Tibial nerve (tissue), 4 donors: ENCODE results near the gene MPP7. TPM values are rescaled to one million over a fixed set of nuclear protein-coding genes. Genes with fewer than 3 reads are reported as not detected.

Experiments
- DNase-seq, 2 donors: peaks; one replicate each; pipeline ENCODE4 v3.0.0-alpha.2; 2019; ENCODE audit warnings: low spot score in 2 of 2
- H3K27ac ChIP-seq, 4 donors: fragments of 200-600 bp; sonication (generic) in 3 of 4; one replicate each; pipeline ENCODE4 v1.5.1; 2017 to 2019; ENCODE audit warnings: mild to moderate bottlenecking in 1 of 4
- H3K27me3 ChIP-seq, 2 donors: fragments of 200-600 bp; sonication (generic) in 1 of 2; one replicate each; pipeline versions ENCODE4 v1.5.1 to v1.6.0; 2017 to 2019
- H3K36me3 ChIP-seq, 3 donors: fragments of 200-600 bp; sonication (generic); one replicate each; pipeline ENCODE4 v1.5.1; 2018 to 2019
- H3K4me1 ChIP-seq, 4 donors: fragments of 200-600 bp; sonication (generic) in 3 of 4; one replicate each; pipeline ENCODE4 v1.5.1; 2017 to 2019
- H3K4me3 ChIP-seq, 4 donors: fragments of 200-600 bp; sonication (generic) in 3 of 4; one replicate each; pipeline ENCODE4 v1.5.1; 2017 to 2019; ENCODE audit warnings: mild to moderate bottlenecking in 1 of 4, moderate library complexity in 1 of 4
- H3K9me3 ChIP-seq, 4 donors: fragments of 200-600 bp; sonication (generic) in 3 of 4; one replicate each; pipeline ENCODE4 v1.5.1; 2017 to 2019
- EP300 ChIP-seq, 2 donors: sonication (generic); formaldehyde crosslinking; IDR thresholded peaks; one replicate each; pipeline ENCODE4 v1.6.1; 2017; ENCODE audit warnings: antibody characterized with exemption in 2 of 2, mild to moderate bottlenecking in 1 of 2
- POLR2A ChIP-seq, 2 donors: fragments of 450-650 bp; IDR thresholded peaks; one replicate each; pipeline ENCODE4 v1.6.1; 2017; ENCODE audit warnings: antibody characterized with exemption in 2 of 2, mild to moderate bottlenecking in 2 of 2, moderate library complexity in 2 of 2
- WGBS, 2 donors: methylation state at CpG; one replicate each; pipeline ENCODE4 v1.1.5; 2018; 5-methylcytosine and 5-hydroxymethylcytosine counted together
- small RNA-seq: library from RNA; depleted of rRNA; stranded (forward); fragments of <200 nt; gene quantifications from one replicate; pipeline ENCODE3, GENCODE V24; 2016
- total RNA-seq, 4 donors: library from RNA; depleted of rRNA; stranded (reverse); fragments of >200 nt; gene quantifications; one replicate each; pipeline ENCODE4 v1.1.0, GENCODE V29; 2016
- TF ChIP-seq, protein P1 (sequence below), 5 experiments: fragments of 200-600 bp in 3 of 5; fragments of 450-650 bp in 2 of 5; sonication (generic) in 3 of 5; IDR thresholded peaks; one replicate each; pipeline ENCODE4 v1.5.1; 2016 to 2019; ENCODE audit warnings: antibody characterized with exemption in 5 of 5, mild to moderate bottlenecking in 3 of 5, moderate library complexity in 2 of 5

Gene MPP7
- total RNA-seq, 4 donors from 2014 or later, result 1.5 to 8.4 (median 4.3) TPM

DNA sequence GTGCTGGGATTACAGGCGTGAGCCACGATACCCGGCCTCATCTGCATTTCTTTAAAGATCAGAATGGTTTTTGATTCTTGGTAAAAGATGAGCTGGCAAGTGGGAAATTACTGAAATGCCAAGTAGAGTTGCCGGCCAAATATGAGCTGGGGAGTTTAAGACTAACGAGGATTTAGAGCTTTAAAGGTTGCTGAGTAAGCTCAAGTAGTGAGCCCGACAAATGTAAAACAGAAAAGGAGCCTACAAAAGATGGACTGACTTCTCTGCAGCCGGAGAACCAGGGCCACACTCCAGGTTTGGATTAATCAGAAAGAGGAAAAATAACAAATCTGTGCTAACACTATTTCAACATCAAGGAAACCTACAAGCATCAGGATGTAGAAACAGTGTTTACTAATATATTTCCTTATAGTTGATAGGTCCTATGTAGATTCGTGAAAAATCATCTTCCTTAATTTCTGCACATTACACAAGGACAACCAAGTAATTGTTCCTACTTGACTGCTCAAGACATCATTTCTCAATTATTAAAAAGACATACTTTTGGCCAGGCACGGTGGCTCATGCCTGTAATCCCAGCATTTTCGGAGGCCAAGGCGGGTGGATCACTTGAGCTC lies 49.6 kb downstream of the MPP7 start:
- WGBS, 2 donors, result 75 to 78% methylated on average over 11 of the region's 11 CpGs
- Histone ChIP-seq H3K27ac (no peak overlapping the region), H3K36me3 (no peaks in the 10 kb centered on the region), H3K9me3 (no peaks in the 10 kb centered on the region), H3K4me3 (no peak overlapping the region), H3K4me1 (peaks cover 0 to 5% (median 0%) of the 10 kb centered on the region in 4 donors), H3K27me3 (no peaks in the 10 kb centered on the region)
- DNase-seq, result no peak
- TF ChIP-seq EP300 (IDR thresholded peaks at IDR 0.05), result no peak
- TF ChIP-seq POLR2A (IDR thresholded peaks at IDR 0.05), result no peak
- TF ChIP-seq, protein P1, sequence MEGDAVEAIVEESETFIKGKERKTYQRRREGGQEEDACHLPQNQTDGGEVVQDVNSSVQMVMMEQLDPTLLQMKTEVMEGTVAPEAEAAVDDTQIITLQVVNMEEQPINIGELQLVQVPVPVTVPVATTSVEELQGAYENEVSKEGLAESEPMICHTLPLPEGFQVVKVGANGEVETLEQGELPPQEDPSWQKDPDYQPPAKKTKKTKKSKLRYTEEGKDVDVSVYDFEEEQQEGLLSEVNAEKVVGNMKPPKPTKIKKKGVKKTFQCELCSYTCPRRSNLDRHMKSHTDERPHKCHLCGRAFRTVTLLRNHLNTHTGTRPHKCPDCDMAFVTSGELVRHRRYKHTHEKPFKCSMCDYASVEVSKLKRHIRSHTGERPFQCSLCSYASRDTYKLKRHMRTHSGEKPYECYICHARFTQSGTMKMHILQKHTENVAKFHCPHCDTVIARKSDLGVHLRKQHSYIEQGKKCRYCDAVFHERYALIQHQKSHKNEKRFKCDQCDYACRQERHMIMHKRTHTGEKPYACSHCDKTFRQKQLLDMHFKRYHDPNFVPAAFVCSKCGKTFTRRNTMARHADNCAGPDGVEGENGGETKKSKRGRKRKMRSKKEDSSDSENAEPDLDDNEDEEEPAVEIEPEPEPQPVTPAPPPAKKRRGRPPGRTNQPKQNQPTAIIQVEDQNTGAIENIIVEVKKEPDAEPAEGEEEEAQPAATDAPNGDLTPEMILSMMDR (IDR thresholded peaks at IDR 0.05), result no peak

Small RNA genes within 50 kb of the gene (small RNA-seq; reads per million reads assigned to genes)
- not detected for gene MIR8086

Other genes with a start within 250 kb of the MPP7 start
- 100 to 1,000 TPM; 101 to 131 (median 118) TPM for gene WAC, start 230.1 kb upstream of the MPP7 start, total RNA-seq